ENCODE measurements around the gene ABCG5.
A peak's percentile ranks its signal among the peaks of the same experiment; 100 is the strongest.

Gene ABCG5

DNA sequence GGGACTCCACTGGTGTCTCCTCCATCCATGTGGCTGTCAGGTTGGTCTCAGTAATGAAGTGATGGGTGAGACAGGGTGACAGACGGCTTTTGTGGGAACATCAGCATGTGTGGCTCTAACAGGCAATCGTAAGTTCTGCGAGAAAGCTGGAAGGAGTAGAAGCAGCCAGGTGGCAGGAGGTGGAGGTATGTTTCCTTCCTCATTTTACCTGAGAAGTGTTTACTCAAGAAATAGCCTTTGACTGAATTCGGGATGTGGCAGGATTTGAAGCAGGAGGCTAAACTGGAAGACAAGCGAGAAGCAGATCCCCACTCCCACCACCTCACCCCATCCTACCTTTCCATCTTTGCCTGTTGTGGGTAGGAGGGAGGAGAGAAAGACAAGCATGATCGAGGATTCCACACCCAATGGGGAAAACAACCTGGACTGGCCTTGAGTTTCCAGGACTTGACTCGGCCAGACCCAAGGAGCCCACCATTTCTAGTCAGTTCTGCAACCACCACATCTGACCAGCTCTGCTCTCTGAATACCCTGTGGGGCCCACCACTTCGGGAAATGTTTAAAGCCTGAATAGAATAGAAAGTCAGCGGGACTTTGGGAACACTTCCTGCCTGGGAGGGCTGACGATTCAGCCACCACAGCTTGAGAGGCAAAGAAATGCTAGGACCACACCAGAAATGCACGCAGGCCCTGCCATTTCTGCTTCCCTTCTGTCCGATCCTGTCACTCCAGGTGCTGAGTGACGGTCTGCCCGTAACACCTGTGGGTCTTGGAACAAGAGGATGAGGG lies 1.3 kb upstream of the ABCG5 start:
- DNase-seq (ENCODE audit: low read depth), result no peak
- no peak overlapping the region for H3K4me3 ChIP-seq (ENCODE audit: low read depth, low read length)
- TF ChIP-seq POLR2A (IDR thresholded peaks at IDR 0.05; ENCODE audit: extremely low read depth, insufficient read length), result no peak
- no peak for TF ChIP-seq MYC (IDR thresholded peaks at IDR 0.05; ENCODE audit: low read depth, low read length)
- TF ChIP-seq CTCF (IDR thresholded peaks at IDR 0.05; ENCODE audit: low read depth, low read length), result no peak
- no peak for TF ChIP-seq MAX (IDR thresholded peaks at IDR 0.05; ENCODE audit: low read depth, low read length)

DNA sequence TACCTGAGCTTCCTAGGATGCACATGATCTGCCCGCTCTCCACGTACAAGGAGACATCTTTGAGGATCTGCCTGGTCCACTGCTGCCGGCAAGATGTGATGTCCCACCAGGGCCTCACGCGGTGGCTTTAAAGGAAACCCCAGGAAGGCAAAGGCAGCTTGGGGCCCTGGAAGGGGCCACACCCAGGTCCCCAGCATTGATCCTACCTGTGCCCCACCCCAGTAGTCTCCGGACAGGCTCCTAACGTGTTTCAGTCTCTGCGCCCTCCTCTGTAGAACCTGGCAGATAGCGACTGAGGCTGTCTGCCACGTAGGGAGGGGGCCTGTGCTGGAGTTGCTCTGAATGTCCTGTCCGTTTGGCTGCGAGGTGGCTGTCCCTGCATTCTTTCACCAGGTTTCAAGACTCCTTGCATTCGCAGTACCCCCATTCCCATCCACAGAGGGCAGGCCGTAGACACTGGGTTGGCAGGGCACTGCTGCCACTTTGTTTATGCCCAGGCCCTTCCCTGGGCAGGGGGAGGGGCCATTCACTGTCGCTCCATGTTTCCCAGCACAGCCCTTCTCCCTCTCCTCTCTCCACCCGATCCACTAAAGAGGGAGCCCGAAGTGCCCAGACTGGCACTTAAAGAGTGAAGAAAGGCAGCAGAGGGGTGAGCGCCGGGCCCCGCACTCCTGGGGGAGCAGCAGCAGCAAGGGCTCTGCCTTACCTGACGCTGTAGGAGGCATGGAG lies 644 bp downstream of the ABCG5 start:
- DNase-seq (ENCODE audit: low read depth), result no peak
- H3K4me3 ChIP-seq (ENCODE audit: low read depth, low read length), result no peak overlapping the region
- no peak for TF ChIP-seq MAX (IDR thresholded peaks at IDR 0.05; ENCODE audit: low read depth, low read length)
- no peak for TF ChIP-seq MYC (IDR thresholded peaks at IDR 0.05; ENCODE audit: low read depth, low read length)
- no peak for TF ChIP-seq POLR2A (IDR thresholded peaks at IDR 0.05; ENCODE audit: extremely low read depth, insufficient read length)
- no peak for TF ChIP-seq CTCF (IDR thresholded peaks at IDR 0.05; ENCODE audit: low read depth, low read length)

GRCh38 chr2:43837033-43837432 lies 1.6 kb downstream of the ABCG5 start:
- no peak for TF ChIP-seq POLR2A (IDR thresholded peaks at IDR 0.05; ENCODE audit: extremely low read depth, insufficient read length)
- no peak for TF ChIP-seq MYC (IDR thresholded peaks at IDR 0.05; ENCODE audit: low read depth, low read length)
- H3K4me3 ChIP-seq (ENCODE audit: low read depth, low read length), result no peak overlapping the region
- no peak for DNase-seq (ENCODE audit: low read depth)

DNA sequence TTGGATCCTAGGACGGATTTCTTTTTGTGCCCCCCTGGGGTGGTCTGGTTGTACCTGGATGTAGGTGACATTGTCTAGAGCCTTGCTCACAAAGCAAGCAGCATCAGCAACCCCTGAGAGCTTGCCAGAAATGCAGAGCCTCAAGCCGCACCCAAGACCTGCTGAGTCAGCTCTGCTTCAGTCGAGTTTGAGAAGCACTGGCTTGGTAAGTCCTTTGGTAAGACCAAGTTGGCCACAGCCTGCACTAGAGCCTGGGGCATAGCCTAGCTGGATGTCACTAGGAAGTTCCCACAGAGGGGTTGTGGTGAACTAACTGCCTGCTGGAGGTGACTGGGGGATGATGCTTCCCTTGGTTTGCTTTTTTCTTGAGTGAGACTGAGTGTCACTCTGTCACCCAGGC lies 6.2 kb downstream of the ABCG5 start:
- TF ChIP-seq MAX (IDR thresholded peaks at IDR 0.05; ENCODE audit: low read depth, low read length), result no peak
- TF ChIP-seq CTCF (IDR thresholded peaks at IDR 0.05; ENCODE audit: low read depth, low read length), result no peak
- TF ChIP-seq POLR2A (IDR thresholded peaks at IDR 0.05; ENCODE audit: extremely low read depth, insufficient read length), result no peak
- no peak for TF ChIP-seq MYC (IDR thresholded peaks at IDR 0.05; ENCODE audit: low read depth, low read length)
- H3K4me3 ChIP-seq (ENCODE audit: low read depth, low read length), result no peak overlapping the region
- DNase-seq (ENCODE audit: low read depth), result peak; percentile 20

GRCh38 chr2:43831543-43832294 lies 6.9 kb downstream of the ABCG5 start:
- TF ChIP-seq MYC (IDR thresholded peaks at IDR 0.05; ENCODE audit: low read depth, low read length) (no peak), POLR2A (IDR thresholded peaks at IDR 0.05; ENCODE audit: extremely low read depth, insufficient read length) (no peak)
- no peak overlapping the region for H3K4me3 ChIP-seq (ENCODE audit: low read depth, low read length)
- DNase-seq (ENCODE audit: low read depth), result no peak

- DNase-seq (ENCODE audit: low read depth), result no peak
- TF ChIP-seq MYC (IDR thresholded peaks at IDR 0.05; ENCODE audit: low read depth, low read length) (no peak), POLR2A (IDR thresholded peaks at IDR 0.05; ENCODE audit: extremely low read depth, insufficient read length) (no peak), MAX (IDR thresholded peaks at IDR 0.05; ENCODE audit: low read depth, low read length) (no peak), CTCF (IDR thresholded peaks at IDR 0.05; ENCODE audit: low read depth, low read length) (no peak)
- no peak overlapping the region for H3K4me3 ChIP-seq (ENCODE audit: low read depth, low read length)
Observed at GRCh38 chr2:43826305-43827250, 12.1 kb downstream of the ABCG5 start.

Data from NB4 (cell line).